ENCODE results near the gene OTULIN. TPM values are rescaled to one million over a fixed set of nuclear protein-coding genes. Genes with fewer than 3 reads are reported as not detected.

Gene OTULIN
- total and polyA plus RNA-seq, 9 donors: 10.0 to 20.2 (median 12.6) TPM

DNA sequence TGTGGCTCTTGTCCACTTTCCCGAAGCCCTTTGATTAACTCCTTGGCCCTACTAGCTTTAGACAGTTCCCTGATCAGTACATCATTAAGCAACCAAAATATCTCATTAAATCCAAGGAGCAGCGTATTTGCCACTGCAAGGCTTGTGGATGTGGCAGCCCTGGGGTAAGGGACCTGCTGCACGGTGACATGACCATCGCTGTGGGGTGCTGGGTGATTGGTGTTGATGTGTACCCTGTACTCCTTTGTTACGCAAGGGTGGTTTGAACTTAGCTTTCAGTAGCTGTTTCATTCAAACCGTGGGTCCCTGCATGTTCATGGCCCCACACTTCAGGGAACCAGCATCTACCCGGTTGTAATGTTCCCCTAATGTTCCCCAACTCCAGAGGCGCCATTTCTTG lies 41.0 kb downstream of the OTULIN start:
- peaks cover 47% of the 10 kb centered on the region for H3K36me3 ChIP-seq (ENCODE audit: control insufficient read depth, insufficient read depth, low read length)
- DNase-seq: no peak
- no peak overlapping the region for H3K27ac ChIP-seq (ENCODE audit: low read length)
- no peaks in the 10 kb centered on the region for H3K9me3 ChIP-seq (replicated peaks; ENCODE audit: control insufficient read depth, low read depth, low read length)
- no peak overlapping the region for H3K4me3 ChIP-seq (ENCODE audit: low read length)
- peaks cover 7% of the 10 kb centered on the region for H3K4me1 ChIP-seq (ENCODE audit: control insufficient read depth, insufficient read depth, low read length)
- no peaks in the 10 kb centered on the region for H3K27me3 ChIP-seq (ENCODE audit: control insufficient read depth, insufficient read depth, low read length)
- 96% methylated on average over 4 of the region's 8 CpGs for whole genome bisulfite sequencing (ENCODE audit: insufficient coverage)

GRCh38 chr5:14706615-14707021 lies 42.1 kb downstream of the OTULIN start:
- peaks cover 51% of the 10 kb centered on the region for H3K36me3 ChIP-seq (ENCODE audit: control insufficient read depth, insufficient read depth, low read length)
- H3K27me3 ChIP-seq (ENCODE audit: control insufficient read depth, insufficient read depth, low read length): no peaks in the 10 kb centered on the region
- no CpG with 5 or more reads among the region's 6 CpGs for WGBS (ENCODE audit: insufficient coverage)
- H3K4me1 ChIP-seq (ENCODE audit: control insufficient read depth, insufficient read depth, low read length): no peaks in the 10 kb centered on the region
- H3K4me3 ChIP-seq (ENCODE audit: low read length): no peak overlapping the region
- H3K27ac ChIP-seq (ENCODE audit: low read length): no peak overlapping the region
- DNase-seq: no peak
- H3K9me3 ChIP-seq (replicated peaks; ENCODE audit: control insufficient read depth, low read depth, low read length): no peaks in the 10 kb centered on the region

GRCh38 chr5:14707811-14708390 lies 43.4 kb downstream of the OTULIN start:
- WGBS (ENCODE audit: insufficient coverage): 72% methylated on average over 9 of the region's 9 CpGs

DNA sequence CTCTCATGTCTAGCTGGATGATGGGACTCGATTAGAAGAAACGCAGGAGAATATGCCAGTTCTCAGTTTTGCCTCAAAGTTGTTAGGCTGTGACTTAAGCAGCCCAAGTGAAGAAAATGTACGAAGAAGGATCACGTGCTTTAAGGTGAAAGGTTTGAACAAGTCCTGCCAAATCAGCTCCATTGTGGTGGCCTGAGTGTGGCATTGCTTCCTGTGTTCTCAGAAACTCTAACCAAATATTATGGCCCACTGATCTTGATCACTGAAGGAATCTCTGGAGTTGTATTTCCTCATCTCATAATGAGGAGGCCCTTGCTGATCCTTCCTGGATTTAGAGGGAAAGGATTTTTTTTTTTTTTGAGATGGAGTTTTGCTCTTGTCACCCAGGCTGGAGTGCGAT lies 44.0 kb downstream of the OTULIN start:
- no peaks in the 10 kb centered on the region for H3K9me3 ChIP-seq (replicated peaks; ENCODE audit: control insufficient read depth, low read depth, low read length)
- H3K4me3 ChIP-seq (ENCODE audit: low read length): no peak overlapping the region
- no peaks in the 10 kb centered on the region for H3K4me1 ChIP-seq (ENCODE audit: control insufficient read depth, insufficient read depth, low read length)
- DNase-seq: no peak
- peaks cover 67% of the 10 kb centered on the region for H3K36me3 ChIP-seq (ENCODE audit: control insufficient read depth, insufficient read depth, low read length)
- H3K27me3 ChIP-seq (ENCODE audit: control insufficient read depth, insufficient read depth, low read length): no peaks in the 10 kb centered on the region
- WGBS (ENCODE audit: insufficient coverage): 92% methylated on average over 2 of the region's 5 CpGs
- H3K27ac ChIP-seq (ENCODE audit: low read length): no peak overlapping the region

More at GRCh38 chr5:14707811-14708390, 43.4 kb downstream of the OTULIN start:
- Histone ChIP-seq H3K27ac (ENCODE audit: low read length) (no peak overlapping the region), H3K27me3 (ENCODE audit: control insufficient read depth, insufficient read depth, low read length) (no peaks in the 10 kb centered on the region), H3K4me1 (ENCODE audit: control insufficient read depth, insufficient read depth, low read length) (no peaks in the 10 kb centered on the region), H3K36me3 (ENCODE audit: control insufficient read depth, insufficient read depth, low read length) (peaks cover 61% of the 10 kb centered on the region), H3K4me3 (ENCODE audit: low read length) (no peak overlapping the region), H3K9me3 (replicated peaks; ENCODE audit: control insufficient read depth, low read depth, low read length) (no peaks in the 10 kb centered on the region)
- no peak for DNase-seq

DNA sequence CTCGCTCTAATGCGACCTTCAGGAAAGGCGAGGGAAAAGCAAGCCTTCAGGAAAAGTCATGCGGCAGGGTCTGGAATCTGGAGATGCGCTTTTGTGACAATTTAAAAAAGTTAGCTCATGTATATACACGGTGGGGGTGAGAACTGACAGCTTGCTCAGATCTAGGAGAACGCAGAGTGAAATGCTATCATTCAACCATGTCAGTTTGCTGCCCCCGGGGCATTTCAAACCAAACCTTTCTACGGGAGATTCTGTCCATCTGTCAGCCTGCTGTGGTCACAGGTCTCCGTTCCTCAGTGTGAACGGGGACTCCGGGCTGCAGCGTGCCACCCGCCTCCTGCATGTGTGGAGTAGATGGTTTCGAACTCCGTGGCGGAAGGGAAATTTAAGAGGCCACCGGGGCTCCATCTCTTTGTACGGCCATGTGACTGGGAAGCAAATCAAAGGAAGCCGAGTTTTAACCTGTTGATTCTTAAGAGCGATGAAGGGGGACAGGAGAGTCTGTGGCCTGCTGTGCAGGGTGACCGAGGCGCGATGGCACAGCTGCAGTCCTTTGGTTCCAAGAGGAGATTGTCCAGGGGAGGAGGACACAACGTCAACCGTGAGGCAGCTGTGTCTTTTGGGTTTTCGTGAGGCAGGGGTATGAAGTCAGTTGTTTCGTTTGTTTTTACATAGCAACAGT lies 45.9 kb downstream of the OTULIN start:
- H3K9me3 ChIP-seq (replicated peaks; ENCODE audit: control insufficient read depth, low read depth, low read length): no peaks in the 10 kb centered on the region
- WGBS (ENCODE audit: insufficient coverage): 90% methylated on average over 24 of the region's 28 CpGs
- no peak overlapping the region for H3K27ac ChIP-seq (ENCODE audit: low read length)
- H3K4me1 ChIP-seq (ENCODE audit: control insufficient read depth, insufficient read depth, low read length): peaks cover 10% of the 10 kb centered on the region
- H3K27me3 ChIP-seq (ENCODE audit: control insufficient read depth, insufficient read depth, low read length): no peaks in the 10 kb centered on the region
- no peak overlapping the region for H3K4me3 ChIP-seq (ENCODE audit: low read length)
- peaks cover 75% of the 10 kb centered on the region for H3K36me3 ChIP-seq (ENCODE audit: control insufficient read depth, insufficient read depth, low read length)
- no peak for DNase-seq

- 90% methylated on average over 11 of the region's 11 CpGs for WGBS (ENCODE audit: insufficient coverage)
- no peaks in the 10 kb centered on the region for H3K9me3 ChIP-seq (replicated peaks; ENCODE audit: control insufficient read depth, low read depth, low read length)
- H3K36me3 ChIP-seq (ENCODE audit: control insufficient read depth, insufficient read depth, low read length): peaks cover 70% of the 10 kb centered on the region
- no peak overlapping the region for H3K4me3 ChIP-seq (ENCODE audit: low read length)
- H3K27ac ChIP-seq (ENCODE audit: low read length): no peak overlapping the region
- no peaks in the 10 kb centered on the region for H3K27me3 ChIP-seq (ENCODE audit: control insufficient read depth, insufficient read depth, low read length)
- H3K4me1 ChIP-seq (ENCODE audit: control insufficient read depth, insufficient read depth, low read length): peaks cover 10% of the 10 kb centered on the region
- no peak for DNase-seq
Observed at GRCh38 chr5:14712131-14712530, 47.6 kb downstream of the OTULIN start.

GRCh38 chr5:14712666-14713065 lies 48.1 kb downstream of the OTULIN start:
- H3K4me3 ChIP-seq (ENCODE audit: low read length): no peak overlapping the region
- no peak overlapping the region for H3K27ac ChIP-seq (ENCODE audit: low read length)
- DNase-seq: no peak
- peaks cover 10% of the 10 kb centered on the region for H3K4me1 ChIP-seq (ENCODE audit: control insufficient read depth, insufficient read depth, low read length)
- WGBS (ENCODE audit: insufficient coverage): 98% methylated on average over 17 of the region's 17 CpGs
- H3K9me3 ChIP-seq (replicated peaks; ENCODE audit: control insufficient read depth, low read depth, low read length): no peaks in the 10 kb centered on the region
- peaks cover 68% of the 10 kb centered on the region for H3K36me3 ChIP-seq (ENCODE audit: control insufficient read depth, insufficient read depth, low read length)
- H3K27me3 ChIP-seq (ENCODE audit: control insufficient read depth, insufficient read depth, low read length): no peaks in the 10 kb centered on the region

DNA sequence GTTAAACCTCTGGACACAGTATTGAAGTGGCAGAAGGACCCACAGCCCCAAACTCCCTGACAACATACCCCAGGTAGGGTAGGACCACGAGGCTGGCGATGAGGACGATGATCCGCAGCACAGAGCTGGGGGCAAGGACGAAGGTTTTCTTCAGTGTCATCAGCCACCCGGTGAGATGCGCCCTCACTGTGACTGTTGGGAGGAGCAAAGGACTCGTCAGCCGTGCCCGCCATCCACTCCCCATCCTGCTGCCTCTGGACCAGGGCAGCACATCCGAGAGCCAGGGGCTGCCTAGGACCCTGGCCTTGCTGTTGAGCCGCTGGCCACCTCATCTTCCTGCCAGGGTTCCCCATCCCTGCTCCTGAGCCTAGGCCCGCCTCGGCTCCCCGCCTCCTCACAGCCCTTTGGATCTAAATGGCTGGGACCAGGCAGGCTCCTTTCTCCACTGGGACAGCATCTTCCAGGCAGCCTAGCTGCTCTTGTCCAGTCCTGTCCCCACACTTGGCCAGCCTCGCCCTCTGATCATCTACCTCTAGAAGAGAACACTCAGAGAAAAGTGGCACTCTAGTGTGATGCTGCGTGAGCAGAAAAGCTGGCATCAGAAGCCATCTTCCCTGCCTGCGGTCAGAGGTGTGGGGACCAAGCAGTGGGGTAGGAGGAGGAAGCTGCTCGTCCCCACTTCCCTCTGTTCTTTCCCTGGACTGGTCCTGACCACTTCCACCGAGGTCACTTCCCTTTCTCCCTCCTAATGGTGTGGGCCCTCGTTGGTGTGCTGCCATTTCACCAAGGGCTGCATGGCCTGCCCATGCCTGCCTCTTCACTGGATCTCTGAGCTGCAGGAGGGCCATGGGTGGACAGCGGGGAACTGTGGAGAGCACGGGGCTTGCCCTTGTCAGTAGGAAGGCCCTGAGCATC lies 49.2 kb downstream of the OTULIN start:
- Histone ChIP-seq H3K9me3 (replicated peaks; ENCODE audit: control insufficient read depth, low read depth, low read length) (no peaks in the 10 kb centered on the region), H3K4me1 (ENCODE audit: control insufficient read depth, insufficient read depth, low read length) (peaks cover 10% of the 10 kb centered on the region), H3K4me3 (ENCODE audit: low read length) (no peak overlapping the region), H3K36me3 (ENCODE audit: control insufficient read depth, insufficient read depth, low read length) (peaks cover 58% of the 10 kb centered on the region), H3K27ac (ENCODE audit: low read length) (no peak overlapping the region), H3K27me3 (ENCODE audit: control insufficient read depth, insufficient read depth, low read length) (no peaks in the 10 kb centered on the region)
- no peak for DNase-seq
- 96% methylated on average over 20 of the region's 23 CpGs for WGBS (ENCODE audit: insufficient coverage)

- Histone ChIP-seq H3K9me3 (replicated peaks; ENCODE audit: control insufficient read depth, low read depth, low read length) (no peaks in the 10 kb centered on the region), H3K4me1 (ENCODE audit: control insufficient read depth, insufficient read depth, low read length) (peaks cover 10% of the 10 kb centered on the region), H3K36me3 (ENCODE audit: control insufficient read depth, insufficient read depth, low read length) (peaks cover 52% of the 10 kb centered on the region), H3K27me3 (ENCODE audit: control insufficient read depth, insufficient read depth, low read length) (no peaks in the 10 kb centered on the region), H3K4me3 (ENCODE audit: low read length) (no peak overlapping the region), H3K27ac (ENCODE audit: low read length) (no peak overlapping the region)
- 100% methylated on average over 5 of the region's 6 CpGs for WGBS (ENCODE audit: insufficient coverage)
- peak; percentile 54 for DNase-seq
Observed at GRCh38 chr5:14714706-14715105, 50.2 kb downstream of the OTULIN start.

- Histone ChIP-seq H3K27me3 (ENCODE audit: control insufficient read depth, insufficient read depth, low read length) (no peaks in the 10 kb centered on the region), H3K4me3 (ENCODE audit: low read length) (no peak overlapping the region), H3K4me1 (ENCODE audit: control insufficient read depth, insufficient read depth, low read length) (peaks cover 10% of the 10 kb centered on the region), H3K9me3 (replicated peaks; ENCODE audit: control insufficient read depth, low read depth, low read length) (peaks cover 2% of the 10 kb centered on the region), H3K36me3 (ENCODE audit: control insufficient read depth, insufficient read depth, low read length) (peaks cover 47% of the 10 kb centered on the region), H3K27ac (ENCODE audit: low read length) (no peak overlapping the region)
- no CpG with 5 or more reads among the region's 3 CpGs for WGBS (ENCODE audit: insufficient coverage)
- DNase-seq: no peak
Observed at GRCh38 chr5:14715481-14715880, 51.0 kb downstream of the OTULIN start.

Data from muscle of leg (tissue), 11 donors.